ENCODE data around the gene ANKS3. TPM values are rescaled to one million over a fixed set of nuclear protein-coding genes. Genes with fewer than 3 reads are reported as not detected.

The ANKS3 gene
- total RNA-seq, 1 donor from 2014 or later: 32.0 TPM

DNA sequence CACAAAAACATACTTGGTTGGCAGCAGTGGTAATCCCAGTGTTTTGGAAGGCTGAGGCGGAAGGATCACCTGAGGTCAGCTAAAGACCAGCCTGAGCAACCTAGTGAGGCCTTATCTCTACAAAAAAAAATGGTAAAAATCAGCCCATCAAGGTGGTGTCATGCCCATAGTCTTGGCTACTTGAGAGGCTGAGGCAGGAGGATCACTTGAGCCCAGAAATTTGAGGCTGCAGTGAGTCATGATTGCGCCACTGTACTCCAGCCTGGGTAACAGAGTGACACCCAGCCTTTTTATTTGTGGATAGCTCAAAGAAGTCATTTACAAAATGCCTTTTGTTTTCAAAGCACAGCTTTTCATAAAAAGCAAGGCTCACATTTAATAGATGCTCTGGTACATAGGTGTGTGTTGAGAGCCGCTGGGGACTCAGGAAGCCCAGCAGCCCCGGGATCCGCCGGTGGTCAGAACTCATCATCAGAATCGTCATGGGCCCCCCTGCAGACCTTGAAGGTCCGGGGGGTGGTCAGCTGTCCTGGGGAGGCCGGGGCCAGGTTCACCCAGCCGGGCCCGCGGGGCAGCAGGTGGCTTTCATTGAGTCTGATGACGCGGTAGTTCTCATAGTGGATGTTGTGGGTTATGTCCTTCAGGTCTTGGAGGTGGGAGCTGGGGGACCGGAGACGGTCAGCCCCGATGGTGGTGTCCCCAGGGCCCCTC lies 43.4 kb upstream of the ANKS3 start:
- no peak for DNase-seq (ENCODE audit: low read depth, low spot score)
- TF ChIP-seq, protein P1, sequence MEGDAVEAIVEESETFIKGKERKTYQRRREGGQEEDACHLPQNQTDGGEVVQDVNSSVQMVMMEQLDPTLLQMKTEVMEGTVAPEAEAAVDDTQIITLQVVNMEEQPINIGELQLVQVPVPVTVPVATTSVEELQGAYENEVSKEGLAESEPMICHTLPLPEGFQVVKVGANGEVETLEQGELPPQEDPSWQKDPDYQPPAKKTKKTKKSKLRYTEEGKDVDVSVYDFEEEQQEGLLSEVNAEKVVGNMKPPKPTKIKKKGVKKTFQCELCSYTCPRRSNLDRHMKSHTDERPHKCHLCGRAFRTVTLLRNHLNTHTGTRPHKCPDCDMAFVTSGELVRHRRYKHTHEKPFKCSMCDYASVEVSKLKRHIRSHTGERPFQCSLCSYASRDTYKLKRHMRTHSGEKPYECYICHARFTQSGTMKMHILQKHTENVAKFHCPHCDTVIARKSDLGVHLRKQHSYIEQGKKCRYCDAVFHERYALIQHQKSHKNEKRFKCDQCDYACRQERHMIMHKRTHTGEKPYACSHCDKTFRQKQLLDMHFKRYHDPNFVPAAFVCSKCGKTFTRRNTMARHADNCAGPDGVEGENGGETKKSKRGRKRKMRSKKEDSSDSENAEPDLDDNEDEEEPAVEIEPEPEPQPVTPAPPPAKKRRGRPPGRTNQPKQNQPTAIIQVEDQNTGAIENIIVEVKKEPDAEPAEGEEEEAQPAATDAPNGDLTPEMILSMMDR (conservative IDR thresholded peaks at IDR 0.05): no peak
- H3K27me3 Mint-ChIP-seq (ENCODE audit: low read depth): no peaks in the 10 kb centered on the region
- H3K27ac Mint-ChIP-seq (ENCODE audit: unreplicated experiment): no peak overlapping the region
- H3K4me3 Mint-ChIP-seq: no peak overlapping the region
- no peaks in the 10 kb centered on the region for H3K36me3 Mint-ChIP-seq (ENCODE audit: low read depth)
- no peaks in the 10 kb centered on the region for H3K4me1 Mint-ChIP-seq
- no peaks in the 10 kb centered on the region for H3K9me3 Mint-ChIP-seq

DNA sequence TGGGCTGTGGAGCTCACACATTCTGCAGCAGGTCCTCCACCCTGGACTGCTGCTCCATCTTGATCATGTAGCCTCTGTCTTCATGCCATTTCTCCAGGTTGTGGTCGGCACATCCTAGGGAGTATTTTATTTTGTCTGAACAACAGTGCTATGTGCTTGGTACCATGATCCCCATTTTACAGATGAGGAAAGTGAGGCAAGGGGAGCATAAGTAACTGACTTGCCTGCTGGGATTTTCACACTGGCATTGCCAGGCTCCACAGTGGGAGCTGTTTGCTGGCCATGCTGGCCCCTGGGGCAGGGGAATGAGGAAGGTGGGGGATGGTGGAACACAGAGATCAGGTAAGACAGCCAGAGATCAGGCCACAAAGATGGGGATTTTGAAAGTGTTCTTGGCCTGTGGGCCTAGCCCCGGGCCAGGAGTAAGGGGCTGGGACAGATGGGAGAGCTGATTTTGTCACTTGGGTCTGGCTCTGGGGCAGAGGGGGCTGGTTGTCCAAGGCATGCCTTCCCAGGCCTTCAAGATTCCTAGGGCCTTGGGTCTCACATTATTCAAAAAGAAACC lies 42.2 kb upstream of the ANKS3 start:
- DNase-seq (ENCODE audit: low read depth, low spot score): no peak
- Mint-ChIP-seq H3K27me3 (ENCODE audit: low read depth) (no peaks in the 10 kb centered on the region), H3K27ac (ENCODE audit: unreplicated experiment) (no peak overlapping the region), H3K4me3 (no peak overlapping the region), H3K9me3 (no peaks in the 10 kb centered on the region), H3K36me3 (ENCODE audit: low read depth) (no peaks in the 10 kb centered on the region), H3K4me1 (no peaks in the 10 kb centered on the region)
- TF ChIP-seq, protein P1 (conservative IDR thresholded peaks at IDR 0.05): no peak

DNA sequence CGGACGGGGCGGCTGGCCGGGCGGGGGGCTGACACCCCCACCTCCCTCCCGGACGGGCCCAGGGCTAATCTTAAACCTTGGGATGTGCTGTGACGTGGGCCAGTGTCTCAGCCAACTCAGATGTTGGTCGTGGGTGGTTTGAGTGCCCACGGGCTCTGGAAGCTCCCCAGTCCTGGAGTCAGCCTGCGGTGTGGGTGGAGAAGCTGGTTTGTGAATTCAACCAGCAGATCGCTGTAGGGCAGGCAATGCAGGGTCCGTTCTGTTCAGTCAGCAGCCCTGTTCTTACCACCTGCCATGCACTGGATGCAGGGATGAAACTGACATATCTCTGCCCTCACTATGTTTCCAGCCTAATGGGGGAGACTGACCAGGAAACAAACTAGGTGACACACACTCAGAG lies 40.9 kb upstream of the ANKS3 start:
- H3K27me3 Mint-ChIP-seq (ENCODE audit: low read depth): no peaks in the 10 kb centered on the region
- TF ChIP-seq, protein P1 (conservative IDR thresholded peaks at IDR 0.05): no peak
- DNase-seq (ENCODE audit: low read depth, low spot score): no peak

DNA sequence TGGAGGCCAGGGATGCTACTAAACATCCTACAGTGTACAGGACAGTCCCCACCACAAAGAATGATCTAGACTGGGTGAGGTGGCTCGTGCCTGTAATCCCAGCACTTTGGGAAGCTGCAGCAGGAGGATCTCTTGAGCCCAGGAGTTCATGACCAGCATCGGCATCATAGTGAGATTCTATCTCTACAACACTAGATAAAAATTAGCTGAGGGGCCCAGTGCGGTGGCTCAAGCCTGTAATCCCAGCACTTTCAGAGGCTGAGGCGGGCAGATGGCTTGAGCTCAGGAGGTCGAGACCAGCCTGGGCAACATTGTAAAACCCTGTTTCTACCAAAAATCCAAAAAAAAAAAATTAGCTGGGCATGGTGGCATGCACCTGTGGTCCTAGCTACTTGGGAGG lies 38.3 kb upstream of the ANKS3 start:
- Mint-ChIP-seq H3K9me3 (no peaks in the 10 kb centered on the region), H3K27ac (ENCODE audit: unreplicated experiment) (no peak overlapping the region), H3K4me3 (no peak overlapping the region), H3K4me1 (peaks cover 16% of the 10 kb centered on the region), H3K36me3 (ENCODE audit: low read depth) (no peaks in the 10 kb centered on the region), H3K27me3 (ENCODE audit: low read depth) (no peaks in the 10 kb centered on the region)
- DNase-seq (ENCODE audit: low read depth, low spot score): no peak
- TF ChIP-seq, protein P1 (conservative IDR thresholded peaks at IDR 0.05): no peak

More for the DNA sequence above, 40.9 kb upstream of the ANKS3 start:
- H3K27ac Mint-ChIP-seq (ENCODE audit: unreplicated experiment): no peak overlapping the region
- H3K9me3 Mint-ChIP-seq: no peaks in the 10 kb centered on the region
- H3K36me3 Mint-ChIP-seq (ENCODE audit: low read depth): no peaks in the 10 kb centered on the region
- no peak overlapping the region for H3K4me3 Mint-ChIP-seq
- H3K4me1 Mint-ChIP-seq: no peaks in the 10 kb centered on the region

DNA sequence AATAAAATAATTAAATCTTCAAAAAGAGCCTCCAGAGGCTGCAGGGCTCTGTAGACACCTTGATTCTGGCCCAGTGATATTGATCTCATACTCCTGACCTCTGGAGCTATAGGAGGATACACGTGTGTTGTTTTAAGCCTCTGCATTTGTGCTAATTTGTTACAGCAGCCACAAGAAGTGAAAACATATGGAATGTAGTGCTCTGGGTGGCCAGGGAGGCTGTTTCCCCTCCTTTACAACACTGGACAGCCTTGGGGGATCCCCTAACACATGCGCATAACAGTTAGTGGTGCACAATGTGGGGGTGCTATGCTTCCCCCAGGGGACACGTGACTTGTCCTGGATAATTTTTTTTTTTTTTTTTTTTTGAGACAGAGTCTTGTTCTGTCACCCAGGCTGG lies 37.6 kb upstream of the ANKS3 start:
- Mint-ChIP-seq H3K27ac (ENCODE audit: unreplicated experiment) (no peak overlapping the region), H3K9me3 (no peaks in the 10 kb centered on the region), H3K4me3 (no peak overlapping the region), H3K4me1 (peaks cover 19% of the 10 kb centered on the region), H3K27me3 (ENCODE audit: low read depth) (no peaks in the 10 kb centered on the region), H3K36me3 (ENCODE audit: low read depth) (no peaks in the 10 kb centered on the region)
- TF ChIP-seq, protein P1 (conservative IDR thresholded peaks at IDR 0.05): no peak
- no peak for DNase-seq (ENCODE audit: low read depth, low spot score)

All from neural crest cell (in vitro differentiated cells).